Fibroblast of upper back skin (primary cell): Measurements from ENCODE around the gene FGGY.
"Not testable (repeated sequence)": the region's sequence is repeated elsewhere in the genome, so short reads cannot be mapped to it uniquely, and the experiment has no call there.

ENCODE experiments used
- DNase-seq: peaks from one replicate; pipeline ENCODE4 v3.0.0-alpha.2; 2013

The FGGY gene

DNA sequence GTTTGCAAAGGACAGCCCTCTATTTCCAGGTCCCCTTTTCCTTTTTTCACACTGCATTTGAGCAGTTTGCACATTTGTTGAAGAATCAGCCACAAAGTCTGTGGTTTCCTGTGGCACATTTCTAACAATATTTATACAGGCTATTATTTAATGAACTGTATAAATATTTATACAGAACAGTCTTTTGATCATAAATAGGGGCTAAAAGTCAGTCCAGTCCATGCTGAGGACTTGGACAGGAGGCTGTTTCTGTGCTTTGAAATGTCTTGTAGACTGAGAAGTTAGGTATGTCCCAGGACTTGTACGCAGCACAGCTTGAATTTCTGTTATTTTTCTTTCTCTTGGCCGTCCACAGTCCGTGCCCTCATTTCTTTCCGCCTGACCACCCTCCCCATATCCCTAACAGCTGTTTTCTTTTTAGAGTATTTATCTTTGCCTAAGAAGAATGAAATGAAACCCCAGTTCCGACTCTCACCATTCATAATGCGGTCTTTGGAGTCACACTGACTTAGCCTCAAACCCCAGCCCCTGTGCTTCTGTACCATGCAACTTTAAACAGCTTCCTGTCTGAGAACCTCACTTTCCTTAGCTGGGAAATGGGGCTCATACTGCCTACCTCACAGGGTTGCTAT, 19.7 kb downstream of the FGGY start:
- peak; percentile 45 for DNase-seq

DNA sequence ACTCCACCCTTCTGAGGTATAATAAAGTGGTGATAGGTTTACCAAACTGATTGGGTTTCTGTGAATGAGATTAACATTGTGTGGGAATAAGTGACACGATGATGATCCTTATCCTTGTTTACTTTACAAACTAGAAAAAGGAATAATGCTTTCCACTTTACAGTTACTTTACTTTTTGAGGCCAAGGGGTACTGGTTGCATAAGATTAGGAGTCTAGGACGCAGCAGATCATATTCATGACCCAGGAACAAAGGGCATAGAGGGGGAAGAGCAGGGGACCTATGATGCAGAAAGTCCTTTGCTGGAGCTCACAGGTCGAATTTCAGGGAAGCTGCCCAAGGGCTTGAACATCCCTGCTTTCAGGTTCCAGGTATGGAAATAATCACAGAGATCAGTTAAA, 20.4 kb downstream of the FGGY start:
- DNase-seq: no peak

DNA sequence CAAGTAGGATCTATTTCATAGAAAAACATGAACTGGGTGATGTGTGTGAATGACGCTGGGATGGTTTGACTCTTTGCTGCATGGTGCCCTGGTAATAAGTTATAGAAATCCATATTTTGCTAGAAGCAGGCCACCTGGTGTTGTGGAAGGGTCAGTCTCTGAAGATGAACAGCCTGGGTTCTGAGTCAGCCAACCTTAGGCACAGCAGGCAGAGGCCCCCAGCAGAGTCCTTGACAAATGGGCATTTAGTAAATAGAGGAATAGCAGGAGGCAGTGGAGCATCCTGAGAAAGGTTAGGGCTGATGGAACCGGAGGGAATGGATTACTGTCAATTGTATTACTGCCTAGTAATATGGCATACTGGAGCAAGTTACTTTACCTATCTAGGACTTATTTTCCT, 20.9 kb downstream of the FGGY start:
- DNase-seq: no peak

DNA sequence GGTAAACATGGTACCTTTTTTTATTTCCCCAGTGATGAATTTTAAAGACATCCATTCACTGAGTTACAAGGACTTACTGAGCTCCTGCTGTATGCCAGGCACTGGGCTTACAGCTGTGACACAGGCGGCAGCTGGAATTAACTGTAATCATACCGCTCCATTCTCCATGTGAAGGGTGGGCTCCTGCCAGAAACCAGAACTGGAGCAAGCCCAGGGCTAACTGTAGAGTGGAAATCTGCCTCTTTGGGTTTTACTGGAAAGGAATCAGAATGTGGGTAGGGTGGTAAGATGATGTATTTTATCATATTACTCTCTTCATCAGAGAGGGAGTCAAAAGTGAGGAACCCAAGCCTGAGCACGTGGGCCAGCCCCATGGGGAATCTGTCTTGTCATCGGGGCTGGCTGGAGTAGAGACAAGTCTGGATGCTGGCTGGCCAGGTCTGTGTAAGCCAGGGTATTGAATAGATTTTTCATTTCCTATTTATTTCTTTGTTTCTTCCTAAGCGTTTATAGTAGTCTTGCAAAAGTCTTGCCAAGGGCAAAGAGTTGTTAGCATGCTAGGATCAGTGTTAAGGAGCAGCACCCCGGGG, 21.5 kb downstream of the FGGY start:
- DNase-seq: peak; percentile 49

DNA sequence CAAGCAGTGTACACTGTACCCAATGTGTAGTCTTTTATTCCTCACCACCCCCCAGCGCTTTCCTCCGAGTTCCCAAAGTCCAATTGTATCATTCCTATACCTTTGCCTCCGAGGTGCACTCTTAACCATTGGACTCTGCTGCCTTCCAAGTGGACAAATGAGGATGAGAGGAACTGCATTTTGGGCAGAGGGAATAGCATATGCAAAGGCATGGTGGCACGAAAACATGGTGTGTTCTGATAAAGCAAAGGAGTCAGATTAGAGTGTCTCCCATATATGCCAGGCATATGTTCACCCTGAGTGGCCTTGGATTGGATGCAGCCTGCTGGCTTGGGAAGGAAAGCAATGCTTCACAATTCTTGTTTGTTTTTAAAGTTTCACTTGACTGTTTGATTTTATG, 25.5 kb downstream of the FGGY start:
- DNase-seq: no peak

DNA sequence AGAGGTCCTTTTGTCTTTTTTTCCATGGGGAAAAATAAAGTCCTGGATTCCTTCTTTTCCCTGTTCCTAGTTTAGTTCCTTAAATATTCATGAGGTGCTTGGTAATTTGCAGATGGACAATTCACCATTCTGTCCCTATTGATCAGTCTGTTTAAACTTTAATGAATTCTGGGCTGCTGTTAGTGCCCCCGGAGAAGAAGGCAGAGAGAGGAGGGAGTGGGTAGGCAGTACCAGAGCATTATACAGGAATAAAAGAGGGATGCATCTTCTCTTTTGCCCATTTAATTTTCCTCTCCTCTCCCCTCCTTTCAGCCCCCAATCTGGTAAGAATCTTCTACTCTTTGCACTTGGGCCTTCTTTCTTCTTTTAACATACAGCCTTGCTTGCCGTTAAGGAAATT, 25.9 kb downstream of the FGGY start:
- DNase-seq: no peak

DNA sequence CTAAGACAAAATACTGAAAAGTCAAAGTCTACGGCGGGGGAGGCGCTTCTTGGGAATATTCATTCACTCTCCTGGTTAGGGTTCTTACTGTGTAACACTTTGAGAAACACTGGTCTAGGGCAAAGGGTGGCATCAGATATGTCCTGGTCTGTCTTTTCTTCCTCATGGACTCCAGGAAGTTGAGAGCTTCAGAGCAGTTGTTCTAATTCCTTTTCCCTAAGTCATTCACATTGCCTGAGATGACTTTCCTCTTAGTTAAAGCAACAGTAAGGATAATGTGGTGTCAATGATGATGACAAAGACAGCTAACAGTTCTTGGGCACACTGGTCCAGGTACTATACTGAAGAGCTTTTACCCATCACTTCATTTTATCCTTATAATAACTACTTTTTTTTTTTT, 27.0 kb downstream of the FGGY start:
- no peak for DNase-seq

DNA sequence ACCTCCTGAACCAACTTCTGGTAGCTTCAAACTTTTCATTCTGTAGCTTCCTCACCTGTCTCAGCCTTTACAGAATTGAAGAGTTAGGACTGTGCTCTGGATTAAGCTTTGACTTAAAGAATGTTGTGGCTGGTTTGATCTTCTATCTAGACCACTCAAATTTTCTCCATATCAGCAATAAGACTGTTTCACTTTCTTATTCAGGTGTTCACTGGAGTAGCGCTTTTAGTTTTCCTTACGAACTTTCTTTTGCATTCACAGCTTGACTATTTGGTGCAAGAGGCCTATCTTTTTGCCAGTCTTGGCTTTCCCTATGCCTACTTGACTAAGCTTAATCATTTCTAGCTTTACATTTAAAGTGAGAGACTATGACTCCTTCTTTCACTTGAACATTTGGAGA, 31.5 kb downstream of the FGGY start:
- DNase-seq: no peak

DNA sequence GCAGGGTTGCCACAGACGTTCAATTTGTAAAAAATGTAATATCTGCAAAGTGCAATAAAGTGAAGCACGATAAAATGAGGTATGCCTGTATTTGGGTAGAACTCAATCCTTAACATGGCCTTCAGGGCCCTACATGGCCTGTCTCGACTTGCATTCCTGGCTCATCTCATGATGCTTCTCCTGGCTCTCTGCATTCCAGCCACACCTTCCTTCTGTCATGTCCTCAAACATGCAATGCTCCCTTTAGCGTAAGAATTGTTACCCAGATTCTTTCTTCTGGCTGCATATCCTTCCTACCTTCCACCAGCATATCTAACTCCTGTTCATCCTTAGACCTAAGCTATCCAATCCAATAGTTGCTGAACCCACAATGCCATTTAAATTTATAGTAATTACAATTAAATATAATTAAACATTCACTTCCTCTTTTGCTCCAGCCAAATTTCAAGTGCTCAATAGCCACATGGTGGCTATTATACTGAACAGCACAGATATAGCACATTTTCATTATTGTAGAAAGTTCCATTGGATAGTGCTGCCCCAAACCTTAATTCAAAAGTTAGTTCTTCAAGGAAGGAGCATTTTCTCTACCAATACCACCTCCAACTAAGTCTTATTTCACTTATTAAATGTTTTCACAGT, 32.6 kb downstream of the FGGY start:
- no peak for DNase-seq

DNA sequence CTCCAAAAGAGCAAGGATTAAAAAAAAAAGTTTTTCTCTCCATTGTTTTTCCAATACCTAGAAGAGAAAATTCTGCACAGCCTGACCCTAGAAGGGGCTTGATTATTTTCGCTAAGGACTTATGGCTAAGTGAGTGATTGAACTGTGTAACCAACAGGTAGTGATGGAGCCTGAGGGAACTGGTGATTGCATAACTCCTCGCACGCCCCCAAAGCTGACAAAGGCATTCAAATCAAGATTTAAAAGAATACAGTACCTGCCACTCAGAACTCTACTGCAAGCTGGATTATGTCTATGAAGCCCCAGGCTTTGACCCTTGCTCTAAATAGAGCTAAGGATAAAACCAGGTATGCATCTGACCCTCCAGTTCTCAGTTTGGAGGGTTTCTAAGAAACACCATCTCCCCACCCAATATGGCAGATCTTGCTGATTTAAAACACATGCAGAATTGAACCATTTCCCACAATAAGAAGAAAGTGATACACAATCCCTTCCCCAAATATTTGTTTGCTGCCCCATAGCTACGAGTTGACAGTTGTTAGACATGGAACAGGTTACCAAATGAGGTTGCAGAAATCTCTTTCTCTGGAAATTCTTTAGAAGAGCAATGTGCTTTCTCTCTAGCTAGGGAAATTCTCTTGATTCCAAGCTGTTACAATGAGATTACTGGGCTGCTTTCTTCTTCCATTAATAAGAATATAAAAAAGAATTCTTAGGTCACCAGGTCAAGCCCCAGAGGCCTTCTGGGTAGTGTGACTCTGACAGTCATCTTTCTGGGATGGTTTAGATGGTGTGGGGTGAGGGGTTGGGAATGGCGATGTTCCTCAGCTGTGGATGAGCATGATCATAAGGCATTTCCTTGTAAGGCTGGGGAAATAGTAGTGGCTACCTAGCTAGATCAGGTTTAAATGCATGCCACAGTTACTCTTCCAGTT, 35.1 kb downstream of the FGGY start:
- DNase-seq: no peak

DNA sequence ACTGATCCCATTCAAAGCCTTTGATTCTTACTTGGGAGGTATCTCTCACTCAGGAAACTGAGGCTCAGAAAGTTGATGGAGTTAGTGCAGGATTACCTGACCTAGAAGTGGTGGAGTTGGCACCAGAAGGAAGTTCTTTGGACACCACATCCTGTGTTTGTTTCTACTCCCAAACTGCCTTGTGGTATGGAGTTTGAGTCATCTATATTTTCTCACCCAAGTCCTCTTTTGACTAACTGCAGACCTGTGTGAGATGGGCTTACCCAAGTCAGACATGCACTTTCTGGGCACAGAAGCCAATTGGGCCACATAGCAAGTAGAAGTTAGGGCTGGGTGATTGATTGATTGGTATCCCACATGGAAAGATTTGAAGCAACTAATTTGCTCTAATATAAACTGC, 36.1 kb downstream of the FGGY start:
- peak; percentile 58 for DNase-seq

DNA sequence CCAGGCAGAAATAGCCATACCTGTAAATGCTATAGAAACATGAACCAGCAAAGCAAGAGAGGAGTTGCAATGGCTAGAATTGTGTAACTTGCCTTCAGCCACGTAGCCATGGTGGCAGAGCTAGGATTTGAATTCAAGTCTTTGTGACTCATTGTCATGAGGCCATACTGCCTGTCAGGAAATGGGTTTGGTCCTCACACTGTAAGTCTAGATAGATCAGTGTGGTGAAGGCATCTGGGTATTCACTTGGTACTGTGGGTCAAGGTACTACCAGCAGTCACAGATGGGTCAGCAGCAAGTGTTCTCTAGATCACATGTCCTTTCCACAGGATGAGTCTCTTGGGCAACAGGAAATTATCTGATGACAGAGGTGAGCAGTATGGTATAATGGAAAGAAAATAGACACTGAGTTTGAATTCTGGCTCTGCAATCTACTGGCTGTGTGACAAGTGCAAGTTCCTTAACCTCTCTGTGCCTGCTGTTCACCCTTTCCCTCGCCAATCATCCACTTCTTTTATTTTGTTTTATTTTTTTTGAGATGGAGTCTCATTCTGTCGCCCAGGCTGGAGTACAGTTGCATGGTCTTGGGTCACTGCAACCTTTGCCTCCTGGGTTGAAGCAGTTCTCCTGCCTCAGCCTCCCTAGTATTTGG, 36.9 kb downstream of the FGGY start:
- DNase-seq: no peak

DNA sequence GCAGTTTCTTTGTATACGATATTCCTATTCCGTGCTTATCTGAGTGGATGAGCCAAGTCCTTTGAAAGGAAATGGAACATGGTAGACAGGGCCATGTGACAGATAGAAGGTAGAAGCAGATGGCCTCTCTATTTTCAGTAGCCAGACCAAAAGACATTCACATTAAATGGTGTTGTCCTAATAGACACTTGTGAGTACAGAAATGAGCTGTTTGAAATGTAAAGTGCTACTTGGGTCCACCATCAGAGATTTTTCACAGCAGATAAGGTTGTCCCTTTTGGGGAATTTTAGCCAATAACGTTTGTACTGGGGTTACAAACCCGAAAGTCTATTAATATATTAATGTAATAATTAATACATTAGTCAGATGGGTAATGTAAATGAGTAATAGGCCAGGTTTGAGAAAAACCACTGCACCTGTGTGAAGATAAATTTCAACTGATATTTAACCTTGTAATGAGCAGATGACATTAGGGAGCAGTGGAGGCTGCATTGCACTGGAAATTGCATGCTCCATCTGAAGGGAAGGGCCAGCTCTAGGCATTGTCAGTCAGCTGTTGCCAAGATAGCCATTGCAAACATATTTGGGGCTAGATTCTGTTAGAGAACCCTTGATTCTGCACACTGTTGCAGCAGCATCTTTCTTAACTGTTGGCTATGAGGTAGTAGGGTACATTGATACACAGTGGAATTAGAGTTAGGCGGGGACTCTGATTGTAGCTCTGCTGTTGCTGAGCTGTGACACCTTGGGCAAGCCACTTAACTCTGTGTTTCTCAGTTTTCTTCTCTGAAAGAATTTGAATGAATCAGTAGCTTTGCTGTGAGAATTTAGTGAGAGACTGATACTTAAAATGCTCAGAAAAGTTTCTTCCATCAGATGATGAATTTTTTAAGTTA, 43.8 kb downstream of the FGGY start:
- DNase-seq: no peak

DNA sequence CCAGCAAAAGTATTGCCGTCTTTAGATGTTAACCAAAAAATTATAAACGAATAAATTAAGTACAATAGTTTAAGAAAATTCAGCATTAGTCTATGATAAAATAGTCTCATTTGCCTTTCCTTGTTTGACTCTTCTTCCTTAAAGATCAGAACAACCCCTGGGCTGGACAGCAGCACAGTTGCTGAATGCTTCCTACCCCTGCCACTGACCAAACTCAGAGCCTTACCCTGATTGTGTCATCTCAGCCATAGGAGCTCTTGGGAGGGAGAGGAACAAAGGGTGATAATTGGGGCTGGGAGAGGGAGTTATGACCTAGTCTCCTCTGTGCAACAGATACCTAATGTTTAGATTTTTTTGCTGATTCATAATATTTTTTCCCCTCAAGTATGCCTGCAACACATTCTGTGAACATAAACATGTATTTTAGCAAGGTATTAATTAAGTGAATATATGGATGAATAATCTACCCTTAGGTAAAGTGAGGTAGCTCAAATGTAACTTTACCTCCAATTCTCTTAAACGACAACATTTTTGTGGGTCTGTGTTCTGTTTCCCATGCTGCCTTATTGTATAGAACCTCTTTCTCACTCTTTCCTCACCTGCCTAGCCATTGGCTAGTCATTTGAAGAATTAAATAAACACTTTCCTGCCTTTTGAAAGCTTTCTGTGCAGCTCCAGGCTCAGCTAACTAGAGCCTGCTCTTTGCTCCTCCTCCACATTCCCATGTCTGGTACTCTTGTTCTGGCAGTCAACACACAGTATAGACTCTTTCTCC, 46.1 kb downstream of the FGGY start:
- DNase-seq: no peak

DNA sequence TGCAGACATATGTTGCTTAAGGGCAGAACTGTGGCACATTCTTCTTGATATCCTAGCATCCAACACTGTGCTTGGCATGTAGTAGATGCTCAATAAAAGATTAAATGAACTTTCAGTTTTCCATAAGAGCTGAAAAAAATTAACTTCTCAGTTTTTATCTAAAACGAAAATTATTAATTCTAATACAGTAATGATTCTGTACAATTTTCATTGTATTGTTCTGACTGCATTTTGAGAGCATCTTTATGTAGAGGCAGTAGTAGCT, 46.6 kb downstream of the FGGY start:
- no peak for DNase-seq

DNA sequence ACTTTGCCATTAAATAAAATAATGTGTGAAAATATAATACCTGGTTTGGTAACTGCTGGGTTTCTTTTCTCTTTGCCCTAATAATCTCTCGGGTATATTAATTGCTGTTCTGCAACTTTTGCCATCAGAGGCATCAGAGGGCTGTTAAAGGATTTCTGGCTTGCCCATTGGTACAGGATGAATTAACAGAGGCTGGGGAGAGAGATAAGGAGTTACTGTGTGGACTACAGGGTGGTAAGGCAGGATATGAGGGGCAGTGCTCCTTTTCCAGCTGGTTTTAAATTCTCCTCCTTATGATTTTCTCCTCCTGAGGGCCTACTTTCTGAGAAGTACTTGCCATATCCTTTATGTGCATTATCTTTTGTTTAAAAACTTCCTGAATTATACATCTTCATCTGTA, 48.3 kb downstream of the FGGY start:
- no peak for DNase-seq

DNA sequence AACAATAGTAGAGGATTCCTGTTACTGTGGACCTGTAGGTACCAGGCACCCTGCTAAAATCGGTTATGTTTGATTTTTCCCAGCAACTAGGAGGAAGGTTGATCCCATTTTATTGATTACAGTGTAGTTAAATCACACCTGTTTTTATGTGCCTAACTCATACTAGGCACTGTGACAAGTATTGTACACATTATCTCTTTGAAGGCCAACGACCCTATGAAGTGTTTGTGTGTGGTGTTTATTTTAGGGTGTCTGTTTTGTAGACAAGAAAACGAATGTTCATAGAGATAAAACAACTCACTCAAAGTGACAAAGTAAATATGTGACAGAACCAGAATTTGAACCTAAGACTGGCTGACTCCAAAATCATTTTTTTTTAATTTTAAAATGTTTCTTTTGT, 49.5 kb downstream of the FGGY start:
- DNase-seq: no peak

DNA sequence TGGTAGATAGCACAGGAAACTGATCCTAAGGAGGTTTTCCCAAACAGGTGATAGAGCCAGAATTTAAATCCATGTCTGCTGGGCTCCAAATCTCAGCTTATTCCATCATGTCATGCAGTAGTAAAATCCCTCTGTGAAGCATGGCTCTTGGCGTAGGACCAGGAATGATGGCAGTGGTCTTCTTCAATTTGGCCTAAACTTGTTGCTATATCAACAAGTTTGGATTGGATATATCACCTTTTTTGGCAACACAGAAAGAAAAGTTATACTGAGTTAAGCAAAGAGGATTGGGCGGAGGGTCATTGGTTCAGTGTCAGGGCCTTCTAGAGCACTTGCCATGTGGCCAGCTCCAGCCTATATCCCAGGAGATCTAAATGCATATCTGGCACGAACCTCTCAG, 52.2 kb downstream of the FGGY start:
- no peak for DNase-seq

DNA sequence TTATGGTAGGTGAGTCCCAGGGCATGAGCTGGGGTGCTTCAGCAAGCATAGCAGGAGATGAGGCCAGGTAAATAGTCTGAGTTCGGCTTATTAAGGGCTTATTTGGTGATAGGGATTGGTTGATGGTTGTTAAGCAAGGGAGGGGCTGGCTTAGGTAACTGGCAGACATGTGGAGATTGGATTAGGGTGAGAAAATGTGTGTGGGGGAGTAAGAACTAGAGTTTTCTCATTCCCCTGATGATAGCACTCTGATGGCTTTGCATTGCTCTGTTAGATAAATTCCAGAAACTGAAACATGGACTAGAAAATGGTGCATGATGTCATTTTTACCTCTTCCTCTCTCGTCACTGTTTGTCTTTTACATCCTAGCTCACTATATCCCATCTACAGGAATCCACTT, 53.6 kb downstream of the FGGY start:
- DNase-seq: no peak

DNA sequence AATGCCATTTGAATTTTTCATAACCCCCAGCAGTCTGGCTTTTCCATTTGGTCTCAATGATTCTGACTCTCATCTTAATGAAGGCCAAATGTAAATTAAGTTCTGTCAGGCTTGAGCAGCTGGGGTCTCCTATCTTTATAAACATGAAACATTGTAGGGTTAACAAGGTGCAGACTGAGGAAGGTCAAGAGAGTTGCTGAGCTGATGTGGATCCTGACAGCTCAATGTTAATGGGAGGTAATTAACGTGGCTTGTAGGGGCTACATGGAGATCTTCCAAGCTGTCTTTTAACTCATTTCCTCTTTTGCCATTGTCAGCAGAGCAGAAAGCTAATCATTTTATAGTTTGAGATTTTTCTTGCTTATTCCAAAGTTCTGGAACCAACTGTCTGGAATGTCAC, 55.2 kb downstream of the FGGY start:
- DNase-seq: no peak

DNA sequence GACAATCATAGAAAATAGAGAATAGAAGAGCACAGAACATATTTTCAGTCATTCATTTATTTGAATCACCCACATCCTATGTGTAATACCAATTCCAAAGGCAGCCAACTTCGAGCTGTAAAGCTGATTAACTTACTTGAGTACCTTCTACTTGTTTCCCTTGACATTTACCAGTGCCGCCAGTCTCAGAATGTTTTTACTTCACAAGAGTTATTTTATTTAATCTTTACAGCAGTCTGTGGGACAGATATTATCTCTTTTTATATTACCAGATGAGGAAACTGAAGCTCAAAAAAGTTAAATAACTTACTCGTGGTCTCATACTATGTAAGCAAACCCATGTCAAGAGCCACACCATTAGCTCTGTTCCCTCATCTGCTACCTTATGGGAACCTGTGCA, 56.6 kb downstream of the FGGY start:
- DNase-seq: no peak

DNA sequence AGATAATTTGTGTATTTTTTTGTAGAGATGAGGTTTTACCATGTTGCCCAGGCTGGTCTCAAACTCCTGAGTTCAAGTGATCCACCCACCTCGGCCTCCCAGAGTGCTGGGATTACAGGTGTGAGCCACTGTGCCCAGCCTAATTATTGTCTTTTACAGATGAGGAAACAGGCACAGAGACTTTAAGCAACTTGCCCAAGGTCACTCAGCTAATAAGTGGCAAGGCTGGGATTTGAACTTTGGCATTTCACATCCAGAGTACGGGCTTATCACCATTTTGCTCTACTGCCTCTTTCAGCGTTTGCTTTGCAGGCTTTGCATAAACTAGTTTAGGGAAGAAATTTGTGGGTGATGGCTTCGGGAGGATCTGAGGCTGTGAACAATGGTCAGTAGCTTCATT, 57.3 kb downstream of the FGGY start:
- DNase-seq: not testable (repeated sequence)
